Smooth muscle cell of the pulmonary artery (primary cell): ENCODE measurements around the gene TMC8. TPM values are rescaled to one million over a fixed set of nuclear protein-coding genes. Genes with fewer than 3 reads are reported as not detected.

Source experiments
- total RNA-seq: library from RNA; depleted of rRNA; stranded (reverse); fragments of >200 nt; gene quantifications from 2 replicates; pipeline ENCODE4 v1.2.3, GENCODE V29; 2014

Gene TMC8, protein sequence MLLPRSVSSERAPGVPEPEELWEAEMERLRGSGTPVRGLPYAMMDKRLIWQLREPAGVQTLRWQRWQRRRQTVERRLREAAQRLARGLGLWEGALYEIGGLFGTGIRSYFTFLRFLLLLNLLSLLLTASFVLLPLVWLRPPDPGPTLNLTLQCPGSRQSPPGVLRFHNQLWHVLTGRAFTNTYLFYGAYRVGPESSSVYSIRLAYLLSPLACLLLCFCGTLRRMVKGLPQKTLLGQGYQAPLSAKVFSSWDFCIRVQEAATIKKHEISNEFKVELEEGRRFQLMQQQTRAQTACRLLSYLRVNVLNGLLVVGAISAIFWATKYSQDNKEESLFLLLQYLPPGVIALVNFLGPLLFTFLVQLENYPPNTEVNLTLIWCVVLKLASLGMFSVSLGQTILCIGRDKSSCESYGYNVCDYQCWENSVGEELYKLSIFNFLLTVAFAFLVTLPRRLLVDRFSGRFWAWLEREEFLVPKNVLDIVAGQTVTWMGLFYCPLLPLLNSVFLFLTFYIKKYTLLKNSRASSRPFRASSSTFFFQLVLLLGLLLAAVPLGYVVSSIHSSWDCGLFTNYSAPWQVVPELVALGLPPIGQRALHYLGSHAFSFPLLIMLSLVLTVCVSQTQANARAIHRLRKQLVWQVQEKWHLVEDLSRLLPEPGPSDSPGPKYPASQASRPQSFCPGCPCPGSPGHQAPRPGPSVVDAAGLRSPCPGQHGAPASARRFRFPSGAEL
- 0.13 TPM in 1 of 2 replicates, not detected in the other for total RNA-seq

DNA sequence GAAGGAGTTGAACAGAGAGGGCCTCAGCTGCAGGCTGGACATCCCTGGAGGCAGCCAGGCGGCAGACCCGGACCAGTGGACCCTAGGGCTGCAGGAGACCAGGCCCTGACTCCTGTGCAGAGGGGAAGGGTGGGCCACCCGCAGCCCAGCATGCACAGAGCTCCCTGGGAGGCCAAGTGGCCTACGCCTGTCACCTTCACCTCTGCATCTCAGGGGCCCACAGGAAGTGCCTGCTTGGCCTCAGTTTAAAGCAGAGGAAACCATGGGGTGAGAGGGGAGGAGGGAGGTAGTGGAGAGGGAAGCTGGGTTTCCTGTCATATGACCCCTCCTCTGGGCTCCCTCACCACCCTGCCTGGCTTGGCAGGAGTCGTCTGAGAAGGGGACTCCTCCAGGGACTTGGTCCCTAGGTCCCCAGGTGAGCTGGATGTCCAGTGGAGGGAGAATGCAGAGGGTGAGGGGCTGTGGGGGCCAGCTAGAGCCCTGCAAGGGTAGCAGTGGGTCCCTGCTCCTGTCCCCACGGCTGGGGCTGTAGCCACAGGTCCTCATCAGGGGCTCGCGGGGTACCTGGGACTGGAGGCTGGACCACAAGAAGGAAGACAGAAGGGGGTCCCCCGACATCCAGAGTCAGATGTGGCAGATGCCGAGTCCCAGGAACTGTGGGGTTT is at the start of gene TMC8:
Gene TMC8 (plus strand): TSS at position 335 of the 665 bp plus-strand sequence. CDS start 818 bp downstream, outside the sequence.

DNA sequence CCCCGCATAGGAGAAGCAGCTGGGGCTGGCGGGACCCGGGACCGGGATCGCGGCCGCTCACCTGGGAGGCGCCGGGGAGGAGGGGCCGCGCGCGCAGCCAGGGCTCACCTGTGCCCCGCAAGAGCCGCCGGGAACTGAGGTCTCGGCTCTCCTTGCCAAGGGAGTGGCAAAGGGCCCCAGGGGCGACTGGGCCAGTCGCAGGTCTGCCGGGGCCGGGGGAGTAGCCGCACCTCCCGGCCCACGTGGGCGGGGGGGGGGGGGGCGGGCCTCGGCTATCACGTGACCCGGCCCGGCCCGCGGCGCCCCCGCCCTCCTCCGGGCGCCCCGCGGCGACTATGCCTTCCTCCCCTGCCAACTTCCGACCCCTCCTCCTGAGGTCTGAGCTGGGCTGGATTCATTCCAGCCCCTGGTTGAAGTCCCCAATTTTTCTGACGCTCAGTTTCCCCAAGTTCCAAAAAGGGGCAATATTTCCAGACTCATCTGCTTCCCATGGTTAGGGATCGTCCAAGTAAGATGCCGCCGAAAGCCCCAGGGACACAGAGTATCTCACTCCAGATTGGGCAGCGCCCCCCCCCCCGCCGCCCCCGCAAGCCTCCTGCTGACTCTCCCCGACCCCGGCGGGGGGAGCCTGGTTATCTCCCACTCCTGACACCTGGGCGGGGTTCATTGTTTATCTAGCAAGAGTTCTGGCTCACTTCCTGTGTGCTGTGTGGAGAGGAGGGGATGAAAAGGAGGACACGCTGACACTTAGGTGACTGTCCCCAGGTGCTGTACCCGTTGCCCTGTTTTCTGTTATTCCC is 1.8 kb upstream of the TMC8 start, which contains the start of gene TMC6:
Gene TMC6 (minus strand): TSS at position 205 of the 800 bp plus-strand sequence. CDS start 1,923 bp downstream, outside the sequence.

DNA sequence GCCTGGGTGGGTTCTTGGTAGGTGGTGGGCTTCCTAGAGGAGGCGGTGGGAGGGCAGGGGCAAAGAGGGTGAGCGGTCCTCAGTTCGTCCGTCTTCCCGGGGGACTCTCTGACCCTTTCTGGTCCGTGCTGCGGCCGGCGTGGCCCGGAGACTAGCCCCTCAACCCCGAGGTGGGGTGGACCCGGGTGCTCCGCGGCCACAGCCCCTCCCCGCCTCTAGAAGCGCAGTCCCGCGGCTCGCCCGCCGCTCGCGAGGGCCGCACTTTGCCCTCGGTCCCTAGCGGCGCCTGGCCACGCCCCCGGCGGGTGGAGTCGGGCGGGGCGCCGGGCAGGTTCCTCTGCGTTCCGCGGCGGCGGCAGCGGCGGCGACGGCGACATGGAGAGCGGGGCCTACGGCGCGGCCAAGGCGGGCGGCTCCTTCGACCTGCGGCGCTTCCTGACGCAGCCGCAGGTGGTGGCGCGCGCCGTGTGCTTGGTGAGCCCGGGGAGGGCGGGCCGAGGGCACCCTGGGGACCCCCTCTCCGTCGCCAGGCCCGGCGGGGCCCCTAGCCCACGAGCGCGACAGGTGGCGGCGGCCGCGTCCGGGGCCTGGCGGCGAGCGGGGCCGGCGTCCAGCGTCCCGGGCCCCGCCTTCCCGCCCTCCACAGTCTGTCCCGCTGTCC is 37.8 kb downstream of the TMC8 start, which contains the start of gene SYNGR2:
Gene SYNGR2 (plus strand): TSS at position 340 of the 661 bp plus-strand sequence. CDS start 36 bp downstream, at position 376.

DNA sequence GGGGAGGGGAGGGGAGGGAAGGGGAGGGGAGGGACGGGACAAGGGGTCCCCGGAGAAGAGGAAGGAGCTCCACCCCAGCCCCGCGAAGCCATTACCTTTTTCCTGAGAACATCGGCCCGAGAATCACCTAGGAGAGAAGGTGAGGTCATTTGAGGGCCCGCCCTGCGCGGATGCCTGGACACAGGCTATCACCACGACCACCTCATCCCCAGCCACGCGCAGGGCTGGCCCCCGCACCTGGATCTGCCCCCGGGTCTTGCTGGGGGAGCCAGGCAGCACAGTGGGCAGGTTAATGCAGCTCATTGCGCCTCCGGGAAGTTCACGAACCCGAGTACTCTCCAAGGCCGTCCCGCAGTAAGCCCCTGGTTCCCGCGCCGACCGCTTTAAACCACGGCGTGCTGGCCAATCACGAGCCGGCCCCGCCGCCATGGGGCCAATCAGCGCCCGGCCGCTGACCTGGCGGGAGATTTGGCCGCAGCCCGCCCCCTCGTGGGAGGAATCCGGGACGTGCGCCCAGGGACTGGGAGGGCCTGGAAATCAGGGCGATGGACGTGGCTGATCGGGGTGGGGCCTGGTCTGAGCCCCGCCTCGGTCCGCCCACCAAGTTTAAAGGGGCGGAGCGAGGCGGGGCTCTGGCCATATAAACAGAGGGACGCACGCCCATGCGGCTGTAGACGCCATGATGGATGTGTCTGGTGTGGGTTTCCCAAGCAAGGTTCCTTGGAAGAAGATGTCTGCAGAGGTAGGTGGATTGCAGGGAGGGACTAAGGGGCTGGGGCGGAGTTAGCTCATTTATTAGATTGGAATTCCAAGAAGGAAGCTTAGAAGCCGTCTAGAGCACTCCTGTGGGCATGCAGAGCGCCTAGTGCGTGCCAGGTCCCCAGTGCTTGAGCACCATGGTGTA is 56.4 kb downstream of the TMC8 start, which contains the start of the genes AFMID and TK1:
Gene AFMID (plus strand): TSS at position 671 of the 904 bp plus-strand sequence. CDS start 9 bp downstream, at position 680.
Gene TK1 (minus strand): TSS at position 361 of the 904 bp plus-strand sequence. CDS start 58 bp downstream, at position 303.

Other genes starting within 250 kb of the TMC8 start
- 7.6 and 7.8 TPM in 2 replicates for gene TNRC6C, start 172.1 kb upstream of the TMC8 start, total RNA-seq
- gene TMC6, start 2.0 kb upstream of the TMC8 start, total RNA-seq = 1.3 and 12.1 TPM in 2 replicates
- not detected in 2 replicates for gene C17orf99, start 15.6 kb downstream of the TMC8 start, total RNA-seq
- 20.1 and 43.0 TPM in 2 replicates for gene SYNGR2, start 37.8 kb downstream of the TMC8 start, total RNA-seq
- gene TK1, start 56.3 kb downstream of the TMC8 start, total RNA-seq = 27.5 and 43.7 TPM in 2 replicates
- 25.7 and 36.0 TPM in 2 replicates for gene AFMID, start 56.6 kb downstream of the TMC8 start, total RNA-seq
- 9.1 and 18.4 TPM in 2 replicates for gene BIRC5, start 83.5 kb downstream of the TMC8 start, total RNA-seq
- gene TMEM235, start 100.9 kb downstream of the TMC8 start, total RNA-seq = not detected in 2 replicates
- 21.5 and 84.5 TPM in 2 replicates for gene SOCS3, start 229.3 kb downstream of the TMC8 start, total RNA-seq
- 31.8 and 37.5 TPM in 2 replicates for gene PGS1, start 247.9 kb downstream of the TMC8 start, total RNA-seq